NCI-H2081 treated with DMSO at 0.1 percent for 48 hours (cell line): ENCODE measurements around the gene KRT13.

ENCODE experiments used
- DNase-seq: peaks from one replicate; lab custom pipeline; 2025; lab: John Stamatoyannopoulos, UW

Gene KRT13

GRCh38 chr17:41466988-41467387, 38.4 kb downstream of the KRT13 start, which contains the start of gene KRT32:
TSS of gene KRT32 (minus strand) at chr17:41467386. CDS start at chr17:41467325, 61 bp downstream.
- no peak for DNase-seq

- no peak for DNase-seq
Measured at GRCh38 chr17:41464682-41465081, 40.7 kb downstream of the KRT13 start.

- DNase-seq: no peak
Measured at GRCh38 chr17:41464173-41464572, 41.2 kb downstream of the KRT13 start.

GRCh38 chr17:41463746-41464145, 41.7 kb downstream of the KRT13 start:
- no peak for DNase-seq

- no peak for DNase-seq
Measured at GRCh38 chr17:41462705-41463104, 42.7 kb downstream of the KRT13 start.

GRCh38 chr17:41457676-41458075, 47.7 kb downstream of the KRT13 start:
- DNase-seq: no peak

- no peak for DNase-seq
Measured at GRCh38 chr17:41456204-41456603, 49.2 kb downstream of the KRT13 start.

- no peak for DNase-seq
Measured at GRCh38 chr17:41455236-41455635, 50.2 kb downstream of the KRT13 start.

- no peak for DNase-seq
Measured at GRCh38 chr17:41453066-41453465, 52.3 kb downstream of the KRT13 start.

- DNase-seq: no peak
Measured at GRCh38 chr17:41452281-41452680, 53.1 kb downstream of the KRT13 start.

- no peak for DNase-seq
Measured at GRCh38 chr17:41451154-41451728, 54.2 kb downstream of the KRT13 start.
